Measurements from ENCODE around the gene TSPAN8.

The TSPAN8 gene

DNA sequence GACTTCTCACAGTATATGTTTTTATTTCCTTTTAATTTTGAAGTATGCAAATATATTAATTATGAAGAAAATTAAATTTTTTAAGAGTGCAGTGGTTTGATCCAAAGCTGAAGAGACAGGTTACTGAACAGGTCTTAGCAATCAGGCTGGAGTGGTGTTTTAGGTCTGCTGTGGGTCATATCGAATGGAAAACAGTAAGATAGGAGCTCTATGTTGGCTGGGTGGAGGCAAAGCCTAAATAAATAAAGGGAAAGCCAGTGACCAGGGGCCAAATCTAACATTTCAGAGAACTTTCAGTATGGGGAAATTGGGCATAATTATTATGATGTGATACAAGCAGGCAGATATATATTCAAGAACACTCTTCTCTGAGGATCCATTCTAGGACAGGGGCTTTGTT is 12.7 kb upstream of the TSPAN8 start (continued):
- no peak for TF ChIP-seq ZNF157 (tag by site-specific recombination; IDR thresholded peaks at IDR 0.05)
- no peak for TF ChIP-seq ZNF2 (tag by site-specific recombination; IDR thresholded peaks at IDR 0.05)
- TF ChIP-seq, protein P1, sequence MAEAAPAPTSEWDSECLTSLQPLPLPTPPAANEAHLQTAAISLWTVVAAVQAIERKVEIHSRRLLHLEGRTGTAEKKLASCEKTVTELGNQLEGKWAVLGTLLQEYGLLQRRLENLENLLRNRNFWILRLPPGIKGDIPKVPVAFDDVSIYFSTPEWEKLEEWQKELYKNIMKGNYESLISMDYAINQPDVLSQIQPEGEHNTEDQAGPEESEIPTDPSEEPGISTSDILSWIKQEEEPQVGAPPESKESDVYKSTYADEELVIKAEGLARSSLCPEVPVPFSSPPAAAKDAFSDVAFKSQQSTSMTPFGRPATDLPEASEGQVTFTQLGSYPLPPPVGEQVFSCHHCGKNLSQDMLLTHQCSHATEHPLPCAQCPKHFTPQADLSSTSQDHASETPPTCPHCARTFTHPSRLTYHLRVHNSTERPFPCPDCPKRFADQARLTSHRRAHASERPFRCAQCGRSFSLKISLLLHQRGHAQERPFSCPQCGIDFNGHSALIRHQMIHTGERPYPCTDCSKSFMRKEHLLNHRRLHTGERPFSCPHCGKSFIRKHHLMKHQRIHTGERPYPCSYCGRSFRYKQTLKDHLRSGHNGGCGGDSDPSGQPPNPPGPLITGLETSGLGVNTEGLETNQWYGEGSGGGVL (tag by site-specific recombination; IDR thresholded peaks at IDR 0.05), result no peak
- TF ChIP-seq, protein P2, sequence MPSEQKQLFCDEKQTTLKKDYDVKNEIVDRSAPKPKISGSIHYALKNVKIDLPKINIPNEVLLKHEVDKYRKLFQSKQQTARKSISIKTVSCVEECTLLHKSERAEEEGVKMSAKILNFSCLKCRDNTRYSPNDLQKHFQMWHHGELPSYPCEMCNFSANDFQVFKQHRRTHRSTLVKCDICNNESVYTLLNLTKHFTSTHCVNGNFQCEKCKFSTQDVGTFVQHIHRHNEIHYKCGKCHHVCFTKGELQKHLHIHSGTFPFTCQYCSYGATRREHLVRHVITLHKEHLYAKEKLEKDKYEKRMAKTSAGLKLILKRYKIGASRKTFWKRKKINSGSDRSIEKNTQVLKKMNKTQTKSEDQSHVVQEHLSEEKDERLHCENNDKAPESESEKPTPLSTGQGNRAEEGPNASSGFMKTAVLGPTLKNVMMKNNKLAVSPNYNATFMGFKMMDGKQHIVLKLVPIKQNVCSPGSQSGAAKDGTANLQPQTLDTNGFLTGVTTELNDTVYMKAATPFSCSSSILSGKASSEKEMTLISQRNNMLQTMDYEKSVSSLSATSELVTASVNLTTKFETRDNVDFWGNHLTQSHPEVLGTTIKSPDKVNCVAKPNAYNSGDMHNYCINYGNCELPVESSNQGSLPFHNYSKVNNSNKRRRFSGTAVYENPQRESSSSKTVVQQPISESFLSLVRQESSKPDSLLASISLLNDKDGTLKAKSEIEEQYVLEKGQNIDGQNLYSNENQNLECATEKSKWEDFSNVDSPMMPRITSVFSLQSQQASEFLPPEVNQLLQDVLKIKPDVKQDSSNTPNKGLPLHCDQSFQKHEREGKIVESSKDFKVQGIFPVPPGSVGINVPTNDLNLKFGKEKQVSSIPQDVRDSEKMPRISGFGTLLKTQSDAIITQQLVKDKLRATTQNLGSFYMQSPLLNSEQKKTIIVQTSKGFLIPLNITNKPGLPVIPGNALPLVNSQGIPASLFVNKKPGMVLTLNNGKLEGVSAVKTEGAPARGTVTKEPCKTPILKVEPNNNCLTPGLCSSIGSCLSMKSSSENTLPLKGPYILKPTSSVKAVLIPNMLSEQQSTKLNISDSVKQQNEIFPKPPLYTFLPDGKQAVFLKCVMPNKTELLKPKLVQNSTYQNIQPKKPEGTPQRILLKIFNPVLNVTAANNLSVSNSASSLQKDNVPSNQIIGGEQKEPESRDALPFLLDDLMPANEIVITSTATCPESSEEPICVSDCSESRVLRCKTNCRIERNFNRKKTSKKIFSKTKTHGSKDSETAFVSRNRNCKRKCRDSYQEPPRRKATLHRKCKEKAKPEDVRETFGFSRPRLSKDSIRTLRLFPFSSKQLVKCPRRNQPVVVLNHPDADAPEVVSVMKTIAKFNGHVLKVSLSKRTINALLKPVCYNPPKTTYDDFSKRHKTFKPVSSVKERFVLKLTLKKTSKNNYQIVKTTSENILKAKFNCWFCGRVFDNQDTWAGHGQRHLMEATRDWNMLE (tag by site-specific recombination; conservative IDR thresholded peaks at IDR 0.05; ENCODE audit: low read depth), result no peak
- TF ChIP-seq, protein P3, sequence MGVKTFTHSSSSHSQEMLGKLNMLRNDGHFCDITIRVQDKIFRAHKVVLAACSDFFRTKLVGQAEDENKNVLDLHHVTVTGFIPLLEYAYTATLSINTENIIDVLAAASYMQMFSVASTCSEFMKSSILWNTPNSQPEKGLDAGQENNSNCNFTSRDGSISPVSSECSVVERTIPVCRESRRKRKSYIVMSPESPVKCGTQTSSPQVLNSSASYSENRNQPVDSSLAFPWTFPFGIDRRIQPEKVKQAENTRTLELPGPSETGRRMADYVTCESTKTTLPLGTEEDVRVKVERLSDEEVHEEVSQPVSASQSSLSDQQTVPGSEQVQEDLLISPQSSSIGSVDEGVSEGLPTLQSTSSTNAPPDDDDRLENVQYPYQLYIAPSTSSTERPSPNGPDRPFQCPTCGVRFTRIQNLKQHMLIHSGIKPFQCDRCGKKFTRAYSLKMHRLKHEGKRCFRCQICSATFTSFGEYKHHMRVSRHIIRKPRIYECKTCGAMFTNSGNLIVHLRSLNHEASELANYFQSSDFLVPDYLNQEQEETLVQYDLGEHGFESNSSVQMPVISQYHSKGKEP (tag by site-specific recombination; IDR thresholded peaks at IDR 0.05), result no peak
- TF ChIP-seq, protein P4, sequence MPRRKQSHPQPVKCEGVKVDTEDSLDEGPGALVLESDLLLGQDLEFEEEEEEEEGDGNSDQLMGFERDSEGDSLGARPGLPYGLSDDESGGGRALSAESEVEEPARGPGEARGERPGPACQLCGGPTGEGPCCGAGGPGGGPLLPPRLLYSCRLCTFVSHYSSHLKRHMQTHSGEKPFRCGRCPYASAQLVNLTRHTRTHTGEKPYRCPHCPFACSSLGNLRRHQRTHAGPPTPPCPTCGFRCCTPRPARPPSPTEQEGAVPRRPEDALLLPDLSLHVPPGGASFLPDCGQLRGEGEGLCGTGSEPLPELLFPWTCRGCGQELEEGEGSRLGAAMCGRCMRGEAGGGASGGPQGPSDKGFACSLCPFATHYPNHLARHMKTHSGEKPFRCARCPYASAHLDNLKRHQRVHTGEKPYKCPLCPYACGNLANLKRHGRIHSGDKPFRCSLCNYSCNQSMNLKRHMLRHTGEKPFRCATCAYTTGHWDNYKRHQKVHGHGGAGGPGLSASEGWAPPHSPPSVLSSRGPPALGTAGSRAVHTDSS (tag by site-specific recombination; IDR thresholded peaks at IDR 0.05), result no peak

DNA sequence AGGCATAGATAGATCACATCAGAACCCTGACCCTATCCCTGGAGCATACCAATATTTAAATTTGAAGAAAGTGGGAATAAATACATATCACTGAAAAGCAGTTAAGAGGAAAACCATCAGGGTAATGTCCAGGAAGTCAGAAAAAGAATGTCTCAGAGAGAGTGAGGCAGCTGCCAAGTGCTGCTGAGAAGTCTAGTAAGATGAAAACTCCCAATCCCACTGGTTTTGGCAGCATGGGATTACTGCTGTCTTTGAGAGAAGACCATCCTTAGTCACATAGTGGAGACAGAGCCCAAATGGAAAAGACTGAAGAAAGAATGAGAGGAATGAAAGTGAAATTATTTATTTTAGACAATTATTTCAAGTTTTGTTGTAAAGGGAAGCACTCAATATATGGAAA is 11.5 kb upstream of the TSPAN8 start:
- TF ChIP-seq FEZF1 (tag by site-specific recombination; IDR thresholded peaks at IDR 0.05) (no peak), SCRT2 (tag by site-specific recombination; IDR thresholded peaks at IDR 0.05) (no peak), GLI2 (tag by site-specific recombination; IDR thresholded peaks at IDR 0.05; ENCODE audit: borderline replicate concordance, low read depth) (no peak), ZFP3 (tag by site-specific recombination; IDR thresholded peaks at IDR 0.05; ENCODE audit: low read depth) (no peak)
- Histone ChIP-seq H3K27ac (ENCODE audit: extremely low read depth, low read depth, low read length) (no peak overlapping the region), H3K36me3 (ENCODE audit: control insufficient read depth in 2 of 2, insufficient read depth in 1 of 2, low read length in 2 of 2) (no peaks in the 10 kb centered on the region), H3K9me3 (ENCODE audit: control insufficient read depth, insufficient read depth, low read depth, low read length) (no peaks in the 10 kb centered on the region), H3K4me3 (ENCODE audit: low read depth, low read length) (no peak overlapping the region), H3K4me1 (ENCODE audit: control insufficient read depth, insufficient read depth, low read length) (no peaks in the 10 kb centered on the region)
- CTCF ChIA-PET, result no interaction called here
- POLR2A ChIA-PET, result no interaction called here

DNA sequence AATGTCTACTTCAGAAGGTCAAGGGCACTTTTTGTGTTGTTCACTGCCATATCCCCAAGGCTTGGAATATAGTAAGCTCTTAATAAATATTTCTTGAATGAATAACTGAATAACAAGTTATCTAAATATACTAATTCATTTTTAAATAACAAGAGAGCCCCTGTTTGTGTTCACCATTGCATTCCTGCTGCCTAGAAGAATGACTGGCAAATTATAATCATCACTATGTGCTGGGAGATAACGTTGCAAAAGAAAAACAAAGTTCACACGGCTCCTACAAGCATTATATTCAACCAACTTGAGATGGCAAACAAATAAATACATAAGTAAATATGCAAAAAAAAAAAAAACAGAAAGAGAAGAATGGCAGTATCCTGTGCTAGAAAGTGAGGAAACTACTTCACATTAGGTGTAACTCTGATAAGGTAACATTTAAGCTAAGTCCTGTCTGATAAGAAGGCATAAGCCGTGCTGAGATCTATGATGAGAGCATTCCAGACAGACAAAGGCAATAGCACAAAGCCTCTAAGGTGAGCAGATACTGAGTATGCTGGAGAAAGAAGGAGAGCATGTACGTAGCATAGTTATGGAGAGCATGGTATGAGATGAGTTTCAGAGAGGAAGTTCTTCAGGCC is 9.2 kb upstream of the TSPAN8 start:
- POLR2A ChIA-PET, result no interaction called here
- TF ChIP-seq ZNF555 (tag by site-specific recombination; conservative IDR thresholded peaks at IDR 0.05), result no peak
- TF ChIP-seq, protein P5, sequence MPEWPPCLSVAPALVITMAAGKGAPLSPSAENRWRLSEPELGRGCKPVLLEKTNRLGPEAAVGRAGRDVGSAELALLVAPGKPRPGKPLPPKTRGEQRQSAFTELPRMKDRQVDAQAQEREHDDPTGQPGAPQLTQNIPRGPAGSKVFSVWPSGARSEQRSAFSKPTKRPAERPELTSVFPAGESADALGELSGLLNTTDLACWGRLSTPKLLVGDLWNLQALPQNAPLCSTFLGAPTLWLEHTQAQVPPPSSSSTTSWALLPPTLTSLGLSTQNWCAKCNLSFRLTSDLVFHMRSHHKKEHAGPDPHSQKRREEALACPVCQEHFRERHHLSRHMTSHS (tag by site-specific recombination; IDR thresholded peaks at IDR 0.05), result no peak
- TF ChIP-seq ZNF629 (tag by site-specific recombination; IDR thresholded peaks at IDR 0.05), result no peak
- TF ChIP-seq, protein P6, sequence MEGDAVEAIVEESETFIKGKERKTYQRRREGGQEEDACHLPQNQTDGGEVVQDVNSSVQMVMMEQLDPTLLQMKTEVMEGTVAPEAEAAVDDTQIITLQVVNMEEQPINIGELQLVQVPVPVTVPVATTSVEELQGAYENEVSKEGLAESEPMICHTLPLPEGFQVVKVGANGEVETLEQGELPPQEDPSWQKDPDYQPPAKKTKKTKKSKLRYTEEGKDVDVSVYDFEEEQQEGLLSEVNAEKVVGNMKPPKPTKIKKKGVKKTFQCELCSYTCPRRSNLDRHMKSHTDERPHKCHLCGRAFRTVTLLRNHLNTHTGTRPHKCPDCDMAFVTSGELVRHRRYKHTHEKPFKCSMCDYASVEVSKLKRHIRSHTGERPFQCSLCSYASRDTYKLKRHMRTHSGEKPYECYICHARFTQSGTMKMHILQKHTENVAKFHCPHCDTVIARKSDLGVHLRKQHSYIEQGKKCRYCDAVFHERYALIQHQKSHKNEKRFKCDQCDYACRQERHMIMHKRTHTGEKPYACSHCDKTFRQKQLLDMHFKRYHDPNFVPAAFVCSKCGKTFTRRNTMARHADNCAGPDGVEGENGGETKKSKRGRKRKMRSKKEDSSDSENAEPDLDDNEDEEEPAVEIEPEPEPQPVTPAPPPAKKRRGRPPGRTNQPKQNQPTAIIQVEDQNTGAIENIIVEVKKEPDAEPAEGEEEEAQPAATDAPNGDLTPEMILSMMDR (tag by site-specific recombination; IDR thresholded peaks at IDR 0.05), result no peak
- TF ChIP-seq, protein P7, sequence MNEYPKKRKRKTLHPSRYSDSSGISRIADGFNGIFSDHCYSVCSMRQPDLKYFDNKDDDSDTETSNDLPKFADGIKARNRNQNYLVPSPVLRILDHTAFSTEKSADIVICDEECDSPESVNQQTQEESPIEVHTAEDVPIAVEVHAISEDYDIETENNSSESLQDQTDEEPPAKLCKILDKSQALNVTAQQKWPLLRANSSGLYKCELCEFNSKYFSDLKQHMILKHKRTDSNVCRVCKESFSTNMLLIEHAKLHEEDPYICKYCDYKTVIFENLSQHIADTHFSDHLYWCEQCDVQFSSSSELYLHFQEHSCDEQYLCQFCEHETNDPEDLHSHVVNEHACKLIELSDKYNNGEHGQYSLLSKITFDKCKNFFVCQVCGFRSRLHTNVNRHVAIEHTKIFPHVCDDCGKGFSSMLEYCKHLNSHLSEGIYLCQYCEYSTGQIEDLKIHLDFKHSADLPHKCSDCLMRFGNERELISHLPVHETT (tag by site-specific recombination; IDR thresholded peaks at IDR 0.05), result no peak
- no peak for TF ChIP-seq ZIC2 (tag by site-specific recombination; IDR thresholded peaks at IDR 0.05)
- no peak for TF ChIP-seq BCL11B (tag by site-specific recombination; IDR thresholded peaks at IDR 0.05; ENCODE audit: low read depth)
- TF ChIP-seq ZNF76 (tag by site-specific recombination; IDR thresholded peaks at IDR 0.05; ENCODE audit: borderline replicate concordance, low read depth), result no peak

More for the DNA sequence above, 9.2 kb upstream of the TSPAN8 start:
- CTCF ChIA-PET, result no interaction called here
- no peaks in the 10 kb centered on the region for H3K9me3 ChIP-seq (ENCODE audit: control insufficient read depth, insufficient read depth, low read depth, low read length)
- no peaks in the 10 kb centered on the region for H3K36me3 ChIP-seq (ENCODE audit: control insufficient read depth in 2 of 2, insufficient read depth in 1 of 2, low read length in 2 of 2)
- H3K4me1 ChIP-seq (ENCODE audit: control insufficient read depth, insufficient read depth, low read length), result no peaks in the 10 kb centered on the region
- H3K4me3 ChIP-seq (ENCODE audit: low read depth, low read length), result no peak overlapping the region
- no peak overlapping the region for H3K27ac ChIP-seq (ENCODE audit: extremely low read depth, low read depth, low read length)

Data from HEK293 (cell line).